ENCODE data around the gene ANK3. TPM values are rescaled to one million over a fixed set of nuclear protein-coding genes. Genes with fewer than 3 reads are reported as not detected.
A peak's percentile ranks its signal among the peaks of the same experiment; 100 is the strongest.

The ANK3 gene
- 12.6 TPM for total RNA-seq (ENCODE audit: unreplicated experiment)
- long read RNA-seq, partial matches to known transcripts = 1 of 2 reads
- long read RNA-seq, other reads (novel, unspliced or antisense) = 1 of 2 reads

GRCh38 chr10:60389413-60390025 is at the start of gene ANK3:
Gene ANK3, minus strand, starts transcription at chr10:60389875. Its CDS starts 337 bp downstream, at chr10:60389538.
- Mint-ChIP-seq H3K4me1 (ENCODE audit: unreplicated experiment) (peaks cover 19% of the 10 kb centered on the region), H3K9me3 (ENCODE audit: unreplicated experiment) (no peaks in the 10 kb centered on the region), H3K27ac (ENCODE audit: unreplicated experiment) (peak within 1 kb of the TSS; percentile 44), H3K4me3 (ENCODE audit: unreplicated experiment) (no peak within 1 kb of the TSS), H3K27me3 (ENCODE audit: unreplicated experiment) (no peaks in the 10 kb centered on the region), H3K36me3 (ENCODE audit: low read depth, unreplicated experiment) (no peaks in the 10 kb centered on the region)
- TF ChIP-seq CTCF (IDR thresholded peaks at IDR 0.05; ENCODE audit: unreplicated experiment) = no peak
- DNase-seq (ENCODE audit: low spot score) = no peak

- DNase-seq (ENCODE audit: low spot score) = peak; percentile 45
- TF ChIP-seq CTCF (IDR thresholded peaks at IDR 0.05; ENCODE audit: unreplicated experiment) = peak; percentile 73
- Mint-ChIP-seq H3K4me3 (ENCODE audit: unreplicated experiment) (no peak overlapping the region), H3K27ac (ENCODE audit: unreplicated experiment) (no peak overlapping the region), H3K27me3 (ENCODE audit: unreplicated experiment) (peaks cover 2% of the 10 kb centered on the region), H3K9me3 (ENCODE audit: unreplicated experiment) (no peaks in the 10 kb centered on the region), H3K36me3 (ENCODE audit: low read depth, unreplicated experiment) (no peaks in the 10 kb centered on the region), H3K4me1 (ENCODE audit: unreplicated experiment) (peaks cover 8% of the 10 kb centered on the region)
These were observed 44.9 kb upstream of the ANK3 start for GRCh38 chr10:60434418-60435046.

GRCh38 chr10:60433684-60434083 is 44.0 kb upstream of the ANK3 start:
- Mint-ChIP-seq H3K36me3 (ENCODE audit: low read depth, unreplicated experiment) (no peaks in the 10 kb centered on the region), H3K27ac (ENCODE audit: unreplicated experiment) (no peak overlapping the region), H3K27me3 (ENCODE audit: unreplicated experiment) (peaks cover 2% of the 10 kb centered on the region), H3K4me3 (ENCODE audit: unreplicated experiment) (no peak overlapping the region), H3K4me1 (ENCODE audit: unreplicated experiment) (peaks cover 12% of the 10 kb centered on the region), H3K9me3 (ENCODE audit: unreplicated experiment) (no peaks in the 10 kb centered on the region)
- TF ChIP-seq CTCF (IDR thresholded peaks at IDR 0.05; ENCODE audit: unreplicated experiment) = no peak
- no peak for DNase-seq (ENCODE audit: low spot score)

GRCh38 chr10:60430836-60431597 is 41.3 kb upstream of the ANK3 start:
- no peak overlapping the region for H3K4me3 Mint-ChIP-seq (ENCODE audit: unreplicated experiment)

More at GRCh38 chr10:60430836-60431597, 41.3 kb upstream of the ANK3 start:
- Mint-ChIP-seq H3K9me3 (ENCODE audit: unreplicated experiment) (no peaks in the 10 kb centered on the region), H3K36me3 (ENCODE audit: low read depth, unreplicated experiment) (no peaks in the 10 kb centered on the region), H3K4me1 (ENCODE audit: unreplicated experiment) (peaks cover 22% of the 10 kb centered on the region), H3K27ac (ENCODE audit: unreplicated experiment) (no peak overlapping the region), H3K27me3 (ENCODE audit: unreplicated experiment) (peaks cover 2% of the 10 kb centered on the region)
- DNase-seq (ENCODE audit: low spot score) = no peak
- TF ChIP-seq CTCF (IDR thresholded peaks at IDR 0.05; ENCODE audit: unreplicated experiment) = no peak

Measured in endothelial cell (in vitro differentiated cells).